Choroid plexus epithelial cell (primary cell): ENCODE results near the gene IL17RD.

ENCODE experiments used
- DNase-seq: peaks from one replicate; pipeline ENCODE4 v3.0.0-alpha.2; 2010; ENCODE audit warnings: low read depth
- H3K4me3 ChIP-seq: 2 replicates; pipeline ENCODE4 v1.5.1; 2011; ENCODE audit warnings: low read depth, mild to moderate bottlenecking, control low read depth, low read length, moderate library complexity
- TF ChIP-seq, protein P1 (sequence below): conservative IDR thresholded peaks from 2 replicates; pipeline ENCODE4 v1.5.1; 2011; ENCODE audit warnings: low read depth, mild to moderate bottlenecking, control low read depth, inconsistent platforms, low read length, moderate library complexity

IL17RD gene

DNA sequence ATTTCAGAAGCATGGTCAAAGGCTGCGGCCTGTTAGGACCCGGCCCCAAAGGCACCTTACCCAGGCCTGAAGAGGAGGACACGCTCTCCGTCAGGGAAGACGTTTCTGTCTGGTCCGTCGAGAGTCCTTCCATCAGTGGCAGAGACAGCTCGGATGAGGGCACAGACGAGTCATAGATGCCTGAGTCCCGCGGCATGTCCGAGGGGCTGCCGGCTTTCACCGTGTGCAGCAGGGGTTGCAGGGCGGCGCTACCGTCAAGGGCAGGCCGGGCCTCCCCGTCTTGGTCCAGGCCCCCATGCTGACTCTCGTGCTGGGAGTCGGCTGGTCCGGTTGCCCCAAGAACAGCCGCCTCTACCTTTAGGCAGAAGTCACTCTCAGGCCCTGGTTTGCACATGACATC lies 67.6 kb downstream of the IL17RD start:
- TF ChIP-seq, protein P1, sequence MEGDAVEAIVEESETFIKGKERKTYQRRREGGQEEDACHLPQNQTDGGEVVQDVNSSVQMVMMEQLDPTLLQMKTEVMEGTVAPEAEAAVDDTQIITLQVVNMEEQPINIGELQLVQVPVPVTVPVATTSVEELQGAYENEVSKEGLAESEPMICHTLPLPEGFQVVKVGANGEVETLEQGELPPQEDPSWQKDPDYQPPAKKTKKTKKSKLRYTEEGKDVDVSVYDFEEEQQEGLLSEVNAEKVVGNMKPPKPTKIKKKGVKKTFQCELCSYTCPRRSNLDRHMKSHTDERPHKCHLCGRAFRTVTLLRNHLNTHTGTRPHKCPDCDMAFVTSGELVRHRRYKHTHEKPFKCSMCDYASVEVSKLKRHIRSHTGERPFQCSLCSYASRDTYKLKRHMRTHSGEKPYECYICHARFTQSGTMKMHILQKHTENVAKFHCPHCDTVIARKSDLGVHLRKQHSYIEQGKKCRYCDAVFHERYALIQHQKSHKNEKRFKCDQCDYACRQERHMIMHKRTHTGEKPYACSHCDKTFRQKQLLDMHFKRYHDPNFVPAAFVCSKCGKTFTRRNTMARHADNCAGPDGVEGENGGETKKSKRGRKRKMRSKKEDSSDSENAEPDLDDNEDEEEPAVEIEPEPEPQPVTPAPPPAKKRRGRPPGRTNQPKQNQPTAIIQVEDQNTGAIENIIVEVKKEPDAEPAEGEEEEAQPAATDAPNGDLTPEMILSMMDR = no peak
- no peak for DNase-seq
- H3K4me3 ChIP-seq = no peak overlapping the region

GRCh38 chr3:57095363-57095762 lies 69.8 kb downstream of the IL17RD start:
- H3K4me3 ChIP-seq = no peak overlapping the region
- no peak for DNase-seq
- TF ChIP-seq, protein P1 = no peak

DNA sequence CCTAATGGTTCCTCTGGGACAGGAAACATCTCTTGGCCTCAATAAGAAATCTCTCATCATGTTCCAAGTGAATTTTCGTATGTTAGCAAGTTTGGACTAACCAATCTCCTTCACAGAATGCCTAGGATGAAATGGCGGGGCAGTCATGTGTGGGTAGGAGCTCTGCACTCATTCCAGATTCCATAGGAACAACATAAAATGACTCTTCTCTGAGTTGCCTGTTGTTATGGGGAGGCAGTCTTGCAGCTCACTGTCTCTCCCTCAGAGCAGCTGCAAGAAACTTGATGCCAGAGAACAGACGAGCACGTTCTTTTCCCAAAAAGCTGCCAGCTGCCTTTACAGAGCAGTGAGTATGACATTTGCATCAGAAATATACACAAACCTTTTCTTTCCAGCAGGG lies 70.6 kb downstream of the IL17RD start:
- no peak overlapping the region for H3K4me3 ChIP-seq
- peak; percentile 23 for DNase-seq
- TF ChIP-seq, protein P1 = no peak

DNA sequence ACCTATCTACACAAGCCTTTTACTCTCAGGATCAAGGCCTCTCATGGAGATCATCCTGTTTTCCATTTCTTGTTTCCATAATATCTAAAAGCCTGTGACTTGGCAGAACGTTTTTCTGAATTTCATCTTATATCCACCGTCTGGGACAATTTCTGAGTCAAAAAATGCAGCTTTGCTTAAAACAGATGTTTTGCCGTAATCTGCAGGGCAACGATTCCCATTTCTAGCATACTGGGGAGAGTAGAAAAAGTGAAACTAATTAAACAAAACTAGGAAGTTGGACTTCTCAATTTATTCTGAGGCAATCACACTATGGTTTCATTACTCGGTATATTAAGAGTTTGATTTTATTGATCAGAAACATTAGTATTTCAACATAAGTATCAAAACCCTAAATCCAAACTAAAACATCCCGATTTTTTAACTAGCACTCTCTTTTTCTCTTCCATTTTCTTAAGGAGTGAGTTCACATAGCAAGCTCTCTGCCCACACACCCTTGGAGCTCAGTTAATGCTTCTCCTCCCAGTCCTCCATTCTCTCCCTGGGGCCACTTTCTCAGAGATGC lies 71.1 kb downstream of the IL17RD start:
- TF ChIP-seq, protein P1 = no peak
- DNase-seq = no peak

GRCh38 chr3:57093489-57093888 lies 71.7 kb downstream of the IL17RD start:
- TF ChIP-seq, protein P1 = no peak
- H3K4me3 ChIP-seq = no peak overlapping the region

More for the DNA sequence above, 71.1 kb downstream of the IL17RD start:
- no peak overlapping the region for H3K4me3 ChIP-seq

GRCh38 chr3:57091521-57092273 lies 73.5 kb downstream of the IL17RD start:
- no peak overlapping the region for H3K4me3 ChIP-seq
- DNase-seq = peak; percentile 64
- TF ChIP-seq, protein P1 = peak; percentile 7

More at GRCh38 chr3:57093489-57093888, 71.7 kb downstream of the IL17RD start:
- DNase-seq = no peak

- TF ChIP-seq, protein P1 = no peak
- DNase-seq = no peak
- no peak overlapping the region for H3K4me3 ChIP-seq
These were observed 76.1 kb downstream of the IL17RD start for GRCh38 chr3:57089043-57089442.
